OCI-LY7 (cell line): ENCODE results near the gene PLAAT5. TPM values are rescaled to one million over a fixed set of nuclear protein-coding genes. Genes with fewer than 3 reads are reported as not detected.

ENCODE experiments used
- BruUV-seq: library from RNA; stranded (reverse); fragments of 400-500 nt; replicated peaks from 2 replicates; lab custom pipeline; 2021; lab: Mats Ljungman, UMichigan
- CTCF ChIA-PET: fragments of 300-600 bp; sonication (Branson Sonifier 250); formaldehyde crosslinking; loops from one replicate; lab custom pipeline; 2022; ENCODE audit warnings: antibody characterized with exemption; ENCODE audit not compliant: unreplicated experiment; lab: Charles Lee
- POLR2A ChIA-PET: fragments of 300-600 bp; sonication (Branson Sonifier 250); formaldehyde crosslinking; loops from one replicate; lab custom pipeline; 2022; ENCODE audit warnings: antibody characterized with exemption; lab: Charles Lee
- DNase-seq: peaks from one replicate; pipeline ENCODE4 v3.0.0-alpha.2; 2015; ENCODE audit warnings: low spot score
- H2AFZ ChIP-seq: fragments of 200-600 bp; sonication (generic), shearing (Covaris generic); 2 replicates; pipeline ENCODE4 v1.6.1; 2014; ENCODE audit warnings: mild to moderate bottlenecking, antibody characterized with exemption, low read length, moderate library complexity
- H3K27ac ChIP-seq: fragments of 200-600 bp; sonication (generic); 2 replicates; pipeline ENCODE4 v1.5.1; 2014; ENCODE audit warnings: mixed run types, low read depth, mild to moderate bottlenecking, moderate library complexity, low read length, inconsistent platforms; ENCODE audit not compliant: poor library complexity, severe bottlenecking
- H3K36me3 ChIP-seq: fragments of 200-600 bp; sonication (generic); 2 replicates; pipeline ENCODE4 v1.6.1; 2014; ENCODE audit warnings: mild to moderate bottlenecking, antibody characterized with exemption, low read length, moderate library complexity, mixed read lengths; ENCODE audit not compliant: insufficient read depth
- H3K4me1 ChIP-seq: fragments of 200-600 bp; sonication (generic); 2 replicates; pipeline ENCODE4 v1.5.1; 2014; ENCODE audit warnings: mild to moderate bottlenecking, low read length; ENCODE audit not compliant: insufficient read depth, poor library complexity, severe bottlenecking
- H3K4me2 ChIP-seq: fragments of 200-600 bp; sonication (generic); 2 replicates; pipeline ENCODE4 v1.6.1; 2014; ENCODE audit warnings: mild to moderate bottlenecking, low read length
- H3K4me3 ChIP-seq: fragments of 200-600 bp; sonication (generic); 2 replicates; pipeline ENCODE4 v1.5.1; 2014; ENCODE audit warnings: mild to moderate bottlenecking, low read depth, low read length; ENCODE audit not compliant: poor library complexity, severe bottlenecking
- H3K79me2 ChIP-seq: fragments of 200-600 bp; sonication (generic); 2 replicates; pipeline ENCODE4 v1.6.1; 2016; ENCODE audit warnings: low read depth, mild to moderate bottlenecking, low read length, moderate library complexity, mixed read lengths; ENCODE audit not compliant: insufficient read depth
- H3K9me2 ChIP-seq: fragments of 200-600 bp; sonication (generic); 2 replicates; pipeline ENCODE4 v1.6.1; 2016; ENCODE audit warnings: mild to moderate bottlenecking, low read length, mixed read lengths; ENCODE audit not compliant: insufficient read depth
- H3K9me3 ChIP-seq: fragments of 200-600 bp; sonication (generic); 2 replicates; pipeline ENCODE4 v1.6.1; 2014; ENCODE audit warnings: mild to moderate bottlenecking, mixed run types, low read length, mixed read lengths
- H4K20me1 ChIP-seq: fragments of 200-600 bp; sonication (generic); 2 replicates; pipeline ENCODE4 v1.6.1; 2014; ENCODE audit warnings: mild to moderate bottlenecking, antibody characterized with exemption, low read length, moderate library complexity, mixed read lengths; ENCODE audit not compliant: insufficient read depth
- EZH2phosphoT487 ChIP-seq: fragments of 200-600 bp; sonication (generic); IDR thresholded peaks from 2 replicates; pipeline ENCODE4 v1.6.1; 2018; ENCODE audit warnings: low read depth, borderline replicate concordance, mild to moderate bottlenecking, mixed run types, antibody characterized with exemption, low read length, moderate library complexity, mixed read lengths
- intact Hi-C: fragments of 100-400 bp; cut with micrococcal nuclease; formaldehyde crosslinking; loops from one replicate; pipeline ENCODE4 v1.10.0; 2022; ENCODE audit not compliant: unreplicated experiment
- total RNA-seq, 2 experiments: library from RNA; depleted of rRNA in 1 of 2; stranded (reverse); fragments of >200 nt in 1 of 2; shearing (Covaris generic) in 1 of 2; gene quantifications; 2 replicates each; pipeline ENCODE4 v1.2.3, GENCODE V29; 2014 to 2022
- TF ChIP-seq, protein P1 (sequence below): fragments of 200-600 bp; sonication (generic); conservative IDR thresholded peaks from 2 replicates; pipeline ENCODE4 v1.5.1; 2014; ENCODE audit warnings: mild to moderate bottlenecking, antibody characterized with exemption, low read length, moderate library complexity, mixed read lengths

Gene PLAAT5
- total RNA-seq, 2 experiments from 2014 or later = not detected

DNA sequence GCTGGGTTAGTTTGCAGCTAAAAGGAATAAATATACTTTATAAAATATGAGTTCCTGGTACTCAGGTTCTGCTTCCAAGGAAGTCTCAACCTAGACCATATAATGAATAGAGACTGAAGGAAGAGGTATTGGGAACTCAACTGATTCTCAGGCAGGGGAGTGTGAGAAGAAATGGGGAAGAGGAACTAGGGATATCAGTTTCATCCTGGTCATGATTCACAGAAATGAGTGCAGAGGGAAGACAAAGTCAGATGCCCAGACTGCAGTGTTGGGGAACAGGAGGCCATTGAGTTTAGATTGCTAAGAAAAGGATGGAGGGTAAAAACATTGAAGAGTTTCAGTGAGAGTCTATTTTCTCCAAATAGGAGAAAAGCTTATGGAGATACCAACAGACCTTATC is 28.8 kb downstream of the PLAAT5 start:
- no peaks in the 10 kb centered on the region for H3K9me3 ChIP-seq
- DNase-seq = no peak
- no TSS peak for BruUV-seq
- H3K4me1 ChIP-seq = no peaks in the 10 kb centered on the region
- H3K9me2 ChIP-seq = no peaks in the 10 kb centered on the region
- no peak overlapping the region for H3K4me3 ChIP-seq
- H4K20me1 ChIP-seq = no peaks in the 10 kb centered on the region
- TF ChIP-seq EZH2phosphoT487 = no peak
- TF ChIP-seq, protein P1, sequence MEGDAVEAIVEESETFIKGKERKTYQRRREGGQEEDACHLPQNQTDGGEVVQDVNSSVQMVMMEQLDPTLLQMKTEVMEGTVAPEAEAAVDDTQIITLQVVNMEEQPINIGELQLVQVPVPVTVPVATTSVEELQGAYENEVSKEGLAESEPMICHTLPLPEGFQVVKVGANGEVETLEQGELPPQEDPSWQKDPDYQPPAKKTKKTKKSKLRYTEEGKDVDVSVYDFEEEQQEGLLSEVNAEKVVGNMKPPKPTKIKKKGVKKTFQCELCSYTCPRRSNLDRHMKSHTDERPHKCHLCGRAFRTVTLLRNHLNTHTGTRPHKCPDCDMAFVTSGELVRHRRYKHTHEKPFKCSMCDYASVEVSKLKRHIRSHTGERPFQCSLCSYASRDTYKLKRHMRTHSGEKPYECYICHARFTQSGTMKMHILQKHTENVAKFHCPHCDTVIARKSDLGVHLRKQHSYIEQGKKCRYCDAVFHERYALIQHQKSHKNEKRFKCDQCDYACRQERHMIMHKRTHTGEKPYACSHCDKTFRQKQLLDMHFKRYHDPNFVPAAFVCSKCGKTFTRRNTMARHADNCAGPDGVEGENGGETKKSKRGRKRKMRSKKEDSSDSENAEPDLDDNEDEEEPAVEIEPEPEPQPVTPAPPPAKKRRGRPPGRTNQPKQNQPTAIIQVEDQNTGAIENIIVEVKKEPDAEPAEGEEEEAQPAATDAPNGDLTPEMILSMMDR = no peak
- no peak overlapping the region for H2AFZ ChIP-seq
- no peak overlapping the region for H3K4me2 ChIP-seq
- CTCF ChIA-PET = no interaction called here
- no peaks in the 10 kb centered on the region for H3K79me2 ChIP-seq
- no peak overlapping the region for H3K27ac ChIP-seq
- H3K36me3 ChIP-seq = no peaks in the 10 kb centered on the region
- POLR2A ChIA-PET = no interaction called here
- intact Hi-C loops = no loop called here

DNA sequence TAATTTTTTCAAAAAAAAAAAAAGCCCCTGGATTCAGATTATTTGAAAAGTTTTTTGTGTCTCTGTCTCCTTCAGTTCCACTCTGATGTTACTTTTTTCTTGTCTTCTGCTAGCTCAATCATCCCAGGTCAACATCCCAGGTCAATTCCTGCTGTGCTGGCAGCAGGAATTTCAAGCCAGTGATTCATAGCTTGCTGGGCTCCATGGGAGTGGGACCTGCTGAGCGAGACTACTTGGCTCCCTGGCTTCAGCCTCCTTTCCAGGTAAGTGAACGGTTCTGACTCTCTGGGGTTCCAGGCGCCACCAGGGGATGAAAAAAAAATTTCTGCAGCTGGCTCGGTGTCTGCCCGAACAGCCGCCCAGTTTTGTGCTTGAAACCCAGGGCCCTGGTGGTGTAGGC is 31.4 kb downstream of the PLAAT5 start:
- Histone ChIP-seq H3K27ac (no peak overlapping the region), H3K4me1 (no peaks in the 10 kb centered on the region), H3K9me3 (no peaks in the 10 kb centered on the region), H3K79me2 (no peaks in the 10 kb centered on the region), H3K36me3 (no peaks in the 10 kb centered on the region), H2AFZ (no peak overlapping the region), H3K4me2 (no peak overlapping the region), H3K9me2 (no peaks in the 10 kb centered on the region), H4K20me1 (no peaks in the 10 kb centered on the region), H3K4me3 (no peak overlapping the region)
- DNase-seq = no peak
- ChIA-PET POLR2A (interaction anchor here (1.0 kb wide), 1 partner anchor 8 kb away, joined by 4 read pairs; no protein-coding TSS in a partner anchor), CTCF (no interaction called here)
- intact Hi-C loops = no loop called here
- no TSS peak for BruUV-seq
- TF ChIP-seq EZH2phosphoT487 = no peak
- TF ChIP-seq, protein P1 = no peak

DNA sequence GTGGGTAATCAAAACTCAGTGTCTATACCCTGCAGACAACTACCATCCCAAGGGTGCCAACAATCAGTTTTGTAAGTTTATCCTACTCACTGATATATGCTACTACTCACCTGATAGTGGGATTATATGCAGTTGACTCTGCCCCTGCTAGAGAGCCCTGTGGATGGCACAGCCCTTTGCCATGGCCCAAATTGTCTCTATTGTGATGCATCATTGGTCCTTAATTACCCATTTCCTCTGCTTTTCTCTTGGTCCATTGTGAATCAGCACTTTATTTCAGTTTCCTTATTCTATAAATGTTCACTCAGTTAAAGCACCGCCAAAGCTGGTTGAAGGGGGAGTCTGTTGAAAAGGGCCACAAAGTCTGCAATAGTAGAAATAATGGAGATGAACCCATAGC is 42.3 kb downstream of the PLAAT5 start:
- Histone ChIP-seq H4K20me1 (no peaks in the 10 kb centered on the region), H2AFZ (no peak overlapping the region), H3K4me3 (no peak overlapping the region), H3K4me1 (no peaks in the 10 kb centered on the region), H3K79me2 (no peaks in the 10 kb centered on the region), H3K36me3 (no peaks in the 10 kb centered on the region), H3K27ac (no peak overlapping the region), H3K9me2 (no peaks in the 10 kb centered on the region), H3K4me2 (no peak overlapping the region), H3K9me3 (no peaks in the 10 kb centered on the region)
- POLR2A ChIA-PET = no interaction called here
- TF ChIP-seq, protein P1 = no peak
- TF ChIP-seq EZH2phosphoT487 = no peak
- CTCF ChIA-PET = no interaction called here
- no peak for DNase-seq
- intact Hi-C loops = no loop called here
- BruUV-seq = no TSS peak
